Endothelial cell of umbilical vein (primary cell): ENCODE measurements around the gene EFEMP1. TPM values are rescaled to one million over a fixed set of nuclear protein-coding genes. Genes with fewer than 3 reads are reported as not detected.

Experiments used
- BruUV-seq: library from RNA; stranded (reverse); fragments of 400-500 nt; replicated peaks from 2 replicates; lab custom pipeline; 2021; lab: Mats Ljungman, UMichigan
- CTCF ChIA-PET: fragments of 300-600, 350-600 bp; sonication (Branson Sonifier 250); formaldehyde crosslinking; loops from one replicate; lab custom pipeline; 2021; ENCODE audit warnings: antibody characterized with exemption, inconsistent platforms; lab: Charles Lee
- POLR2A ChIA-PET: fragments of 300-600, 350-600 bp; sonication (Branson Sonifier 250); formaldehyde crosslinking; loops from one replicate; lab custom pipeline; 2021; ENCODE audit warnings: antibody characterized with exemption, inconsistent platforms; lab: Charles Lee
- DNase-seq: peaks from one replicate; pipeline ENCODE4 v3.0.0-alpha.2; 2011; ENCODE audit warnings: low read depth, low spot score
- FAIRE-seq: peaks from 2 replicates; lab custom pipeline; 2011; peaks lifted over from hg19 to GRCh38; lab: Jason Lieb, UNC
- H2AFZ ChIP-seq: 2 replicates; pipeline ENCODE4 v1.6.0; 2012; ENCODE audit warnings: low read depth, low read length, control low read depth, inconsistent platforms
- H3K27ac ChIP-seq: 2 replicates; pipeline ENCODE4 v1.5.1; 2011; ENCODE audit warnings: low read depth, mild to moderate bottlenecking, control low read depth, low read length, moderate library complexity; ENCODE audit not compliant: insufficient read depth
- H3K27me3 ChIP-seq, 2 experiments: 2 replicates each; pipeline versions ENCODE4 v1.6.0 to v1.6.1; 2011; ENCODE audit warnings: low read length in 2 of 2, mixed read lengths in 1 of 2; ENCODE audit not compliant: control insufficient read depth in 2 of 2, insufficient read depth in 2 of 2
- H3K36me3 ChIP-seq, 2 experiments: 2 replicates in 1 of 2; 3 replicates in 1 of 2; pipeline ENCODE4 v1.5.1; 2011; ENCODE audit warnings: low read length in 2 of 2, mild to moderate bottlenecking in 1 of 2, moderate library complexity in 1 of 2; ENCODE audit not compliant: control insufficient read depth in 2 of 2, insufficient read depth in 2 of 2; ENCODE audit errors: extremely low read depth in 1 of 2
- H3K4me1 ChIP-seq: 3 replicates; pipeline ENCODE4 v1.5.1; 2011; ENCODE audit warnings: mild to moderate bottlenecking, low read length; ENCODE audit not compliant: control insufficient read depth, insufficient read depth; ENCODE audit errors: extremely low read depth
- H3K4me2 ChIP-seq: 2 replicates; pipeline ENCODE4 v1.6.1; 2011; ENCODE audit warnings: low read length, control low read depth, mixed read lengths; ENCODE audit not compliant: insufficient read depth
- H3K4me3 ChIP-seq, 3 experiments: fragments of 200-600 bp in 1 of 3; sonication (generic), shearing (Covaris generic) in 1 of 3; replicated peaks in 1 of 3; 2 replicates each; pipeline ENCODE4 v1.5.1; 2011 to 2016; ENCODE audit warnings: control low read depth in 3 of 3, low read length in 3 of 3, mild to moderate bottlenecking in 2 of 3, inconsistent platforms in 1 of 3, low read depth in 1 of 3, moderate library complexity in 1 of 3; ENCODE audit not compliant: insufficient read depth in 1 of 3
- H3K79me2 ChIP-seq: 2 replicates; pipeline ENCODE4 v1.6.0; 2012; ENCODE audit warnings: low read length, inconsistent platforms; ENCODE audit not compliant: control insufficient read depth, insufficient read depth
- H3K9ac ChIP-seq: replicated peaks from 2 replicates; pipeline ENCODE3; 2011; ENCODE audit warnings: low read length, control low read depth; ENCODE audit not compliant: insufficient read depth; ENCODE audit errors: extremely low read depth
- H3K9me1 ChIP-seq: replicated peaks from 3 replicates; pipeline ENCODE4 v1.6.0; 2011; ENCODE audit warnings: mild to moderate bottlenecking, low read length; ENCODE audit not compliant: control insufficient read depth, insufficient read depth; ENCODE audit errors: extremely low read depth
- H3K9me3 ChIP-seq: replicated peaks from 2 replicates; pipeline ENCODE4 v1.5.1; 2012; ENCODE audit warnings: low read length, inconsistent platforms; ENCODE audit not compliant: control insufficient read depth, insufficient read depth
- H4K20me1 ChIP-seq: replicated peaks from 2 replicates; pipeline ENCODE3; 2011; ENCODE audit warnings: mild to moderate bottlenecking, low read length; ENCODE audit not compliant: control insufficient read depth, insufficient read depth; ENCODE audit errors: extremely low read depth
- EZH2 ChIP-seq: IDR thresholded peaks from 2 replicates; pipeline ENCODE4 v1.6.1; 2012; ENCODE audit warnings: borderline replicate concordance, low read depth, mild to moderate bottlenecking, moderate library complexity, low read length, inconsistent platforms; ENCODE audit not compliant: severe bottlenecking
- FOS ChIP-seq: IDR thresholded peaks from 2 replicates; pipeline ENCODE4 v1.6.1; 2011; ENCODE audit warnings: mild to moderate bottlenecking, low read length, moderate library complexity, borderline replicate concordance; ENCODE audit not compliant: insufficient read depth
- POLR2A ChIP-seq: IDR thresholded peaks from 2 replicates; pipeline ENCODE4 v1.6.1; 2012; ENCODE audit warnings: low read depth, mild to moderate bottlenecking, control low read depth, low read length
- POLR2AphosphoS5 ChIP-seq: IDR thresholded peaks from 2 replicates; pipeline ENCODE4 v1.6.1; 2012; ENCODE audit warnings: low read depth, mild to moderate bottlenecking, control low read depth, low read length, moderate library complexity; ENCODE audit not compliant: insufficient read depth
- dilution Hi-C: fragments of 300-500 bp; cut with MboI; formaldehyde crosslinking; loops from one replicate; pipeline ENCODE4 v1.15.0; 2019; ENCODE audit warnings: low sequenced_read_pairs; ENCODE audit not compliant: extremely low pct_ligation_motif_present
- intact Hi-C: fragments of 100-400 bp; cut with micrococcal nuclease; formaldehyde crosslinking; loops from one replicate; pipeline ENCODE4 v1.10.0; 2022
- polyA plus RNA-seq, 4 experiments: library from polyadenylated mRNA; depleted of rRNA in 3 of 4; stranded (reverse) in 3 of 4; unstranded in 1 of 4; fragments of >200 nt; gene quantifications; 2 replicates each; pipeline versions ENCODE4 v1.2.1 to v1.2.3, GENCODE V29; 2011 to 2012; ENCODE audit warnings: missing spikeins in 1 of 4
- total RNA-seq: library from RNA; stranded (reverse); gene quantifications from 2 replicates; pipeline ENCODE4 v1.2.3, GENCODE V29; 2021

EFEMP1 gene
- total and polyA plus RNA-seq, 2 donors (not counting 3 experiments of a cell fraction or from before 2014, with no cell fraction given): 2,981 to 11,813 TPM

GRCh38 chr2:55906993-55907392 is 16.6 kb downstream of the EFEMP1 start:
- no peaks in the 10 kb centered on the region for H3K9me1 ChIP-seq
- FAIRE-seq: no peak
- H4K20me1 ChIP-seq: peaks cover 15% of the 10 kb centered on the region
- no peak for DNase-seq
- TF ChIP-seq POLR2A (peak; percentile 39), EZH2 (no peak)
- no peak overlapping the region for H3K4me2 ChIP-seq
- no peaks in the 10 kb centered on the region for H3K9me3 ChIP-seq
- peaks cover 99% of the 10 kb centered on the region for H3K79me2 ChIP-seq
- H3K4me1 ChIP-seq: peaks cover 70% of the 10 kb centered on the region
- ChIA-PET CTCF (interaction anchor here (1.6 to 2.1 kb wide), 3 partner anchors 34 to 223 kb away, joined by 3 to 7 read pairs (median 5); no protein-coding TSS in a partner anchor), POLR2A (no interaction called here)
- peaks cover 36 to 52% of the 10 kb centered on the region in 2 experiments for H3K36me3 ChIP-seq
- dilution Hi-C loops: no loop called here
- no TSS peak for BruUV-seq
- H3K27ac ChIP-seq: no peak overlapping the region
- H3K4me3 ChIP-seq: no peak overlapping the region
- intact Hi-C loops: no loop called here
- H3K27me3 ChIP-seq: no peaks in the 10 kb centered on the region
- H3K9ac ChIP-seq: no peak overlapping the region
- no peak overlapping the region for H2AFZ ChIP-seq

GRCh38 chr2:55903727-55904126 is 19.9 kb downstream of the EFEMP1 start:
- Histone ChIP-seq H3K4me3 (no peak overlapping the region), H3K9me1 (no peaks in the 10 kb centered on the region), H3K79me2 (peaks cover 99% of the 10 kb centered on the region), H3K27me3 (no peaks in the 10 kb centered on the region), H3K9me3 (no peaks in the 10 kb centered on the region), H3K9ac (no peak overlapping the region), H3K4me2 (peak overlapping the region; percentile 33), H2AFZ (no peak overlapping the region), H3K4me1 (peaks cover 73% of the 10 kb centered on the region), H3K36me3 (peaks cover 43 to 67% of the 10 kb centered on the region in 2 experiments), H3K27ac (peak overlapping the region; percentile 17), H4K20me1 (peaks cover 14% of the 10 kb centered on the region)
- DNase-seq: no peak
- TF ChIP-seq POLR2AphosphoS5 (no peak), FOS (no peak)
- no TSS peak for BruUV-seq
- dilution Hi-C loops: no loop called here
- POLR2A ChIA-PET: interaction anchor here (0.6 kb wide), 1 partner anchor 379 kb away, joined by 3 read pairs; no protein-coding TSS in a partner anchor
- FAIRE-seq: no peak
- intact Hi-C loops: loop anchor here (1.0 kb wide), 1 partner anchor 9 kb away; no protein-coding TSS in a partner anchor
- CTCF ChIA-PET: interaction anchor here (3.7 kb wide), 1 partner anchor 106 kb away, joined by 15 read pairs; no protein-coding TSS in a partner anchor
